ENCODE data around the gene EVC.

Gene EVC

DNA sequence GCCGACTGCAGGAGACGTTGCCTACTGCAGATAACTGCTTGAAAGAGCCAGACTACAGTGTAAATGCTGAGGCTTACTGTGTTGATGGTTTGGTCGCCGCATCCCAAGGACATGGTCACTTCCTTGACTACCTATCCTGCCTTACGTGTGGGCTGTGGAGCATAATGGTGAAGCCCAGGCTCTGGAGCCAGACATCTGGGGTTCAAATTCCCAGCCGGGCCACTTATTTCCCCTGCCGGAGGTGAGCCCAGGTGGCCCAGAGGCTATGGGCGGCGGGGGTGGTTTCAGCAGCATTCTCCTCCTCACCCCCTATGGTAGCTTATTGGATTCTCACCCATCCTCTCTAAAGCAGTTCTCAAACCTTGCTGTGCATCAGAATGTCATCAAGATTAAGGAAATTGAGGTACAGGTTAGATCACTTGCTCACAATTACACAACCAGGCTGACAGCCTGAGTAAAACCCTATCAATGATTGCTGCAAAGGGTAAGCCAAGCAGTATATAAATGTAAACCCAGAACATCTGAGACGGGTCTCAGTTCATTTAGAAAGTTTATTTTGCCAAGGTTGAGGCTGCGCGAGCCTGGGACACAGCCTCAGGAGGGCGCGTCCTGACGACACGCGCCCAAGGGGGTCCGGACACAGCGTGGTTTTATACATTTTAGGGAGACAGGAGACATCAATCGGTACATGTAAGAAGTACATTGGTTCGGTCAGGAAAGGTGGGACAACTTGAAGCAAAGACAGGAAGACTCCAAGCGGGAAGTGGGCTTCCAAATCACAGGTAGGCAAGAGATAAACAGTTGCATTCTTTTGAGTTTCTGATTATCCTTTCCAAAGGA is 48.5 kb downstream of the EVC start:
- H3K4me1 ChIP-seq (ENCODE audit: insufficient read depth, low read length) = peaks cover 5% of the 10 kb centered on the region; the same call in 1 of the 2 replicates
- no peaks in the 10 kb centered on the region for H3K9me3 ChIP-seq (ENCODE audit: control insufficient read depth, insufficient read depth, low read length)
- H3K9ac ChIP-seq (ENCODE audit: low read depth, low read length) = no peak overlapping the region
- H3K36me3 ChIP-seq (ENCODE audit: insufficient read depth, low read length) = no peaks in the 10 kb centered on the region; the same call in 1 of the 2 replicates

DNA sequence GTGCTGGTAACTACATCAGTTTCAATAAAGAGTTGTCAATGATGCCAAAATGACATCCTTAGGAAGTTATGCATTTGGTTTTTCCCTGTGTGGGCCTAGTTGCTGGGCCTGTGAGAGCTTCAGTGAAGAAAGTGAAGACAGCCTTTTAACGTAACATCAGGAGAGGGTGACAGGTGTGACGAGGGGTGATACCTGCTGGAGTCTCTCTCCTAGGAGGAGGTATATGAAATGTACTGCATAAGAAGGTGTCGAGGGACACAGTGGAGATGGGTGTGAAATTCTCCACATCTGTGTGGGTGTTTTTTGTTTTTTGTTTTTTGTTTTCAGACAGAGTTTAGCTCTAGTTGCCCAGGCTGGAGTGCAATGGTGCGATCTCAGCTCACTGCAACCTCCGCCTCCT is 49.2 kb downstream of the EVC start:
- Histone ChIP-seq H3K4me1 (ENCODE audit: insufficient read depth, low read length) (peaks cover 5% of the 10 kb centered on the region; the same call in 1 of the 2 replicates), H3K9me3 (ENCODE audit: control insufficient read depth, insufficient read depth, low read length) (no peaks in the 10 kb centered on the region), H3K9ac (ENCODE audit: low read depth, low read length) (no peak overlapping the region), H3K36me3 (ENCODE audit: insufficient read depth, low read length) (no peaks in the 10 kb centered on the region; the same call in 1 of the 2 replicates)

DNA sequence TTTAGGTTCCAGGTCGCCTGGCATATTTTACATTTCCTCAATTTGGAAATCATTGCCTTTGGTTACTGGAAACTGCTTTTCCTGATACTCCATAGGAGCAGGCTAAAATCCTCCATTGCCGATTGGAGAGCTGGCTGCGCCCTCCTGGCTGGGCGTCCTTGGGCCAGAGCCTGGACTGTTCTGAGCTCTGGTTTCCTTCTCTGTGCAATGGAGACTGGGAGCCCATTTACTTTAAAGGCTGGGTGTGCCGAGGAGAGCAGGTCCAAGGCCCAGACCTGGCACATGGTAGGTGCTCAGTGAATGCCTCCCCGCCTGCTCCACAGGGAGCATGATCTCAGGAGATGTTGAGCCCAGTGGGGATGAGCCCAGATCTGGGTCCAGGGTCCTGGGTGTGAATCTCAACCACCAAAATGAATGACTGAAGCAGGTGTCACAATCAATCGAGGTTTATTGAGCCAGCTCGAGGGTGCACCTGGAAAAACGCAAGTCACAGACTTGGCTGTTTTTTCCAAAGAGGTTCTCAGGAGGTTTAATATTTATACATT is 50.0 kb downstream of the EVC start:
- Histone ChIP-seq H3K9me3 (ENCODE audit: control insufficient read depth, insufficient read depth, low read length) (no peaks in the 10 kb centered on the region), H3K4me1 (ENCODE audit: insufficient read depth, low read length) (peaks cover 5% of the 10 kb centered on the region; the same call in 1 of the 2 replicates), H3K36me3 (ENCODE audit: insufficient read depth, low read length) (no peaks in the 10 kb centered on the region; the same call in 1 of the 2 replicates), H3K9ac (ENCODE audit: low read depth, low read length) (no peak overlapping the region)

DNA sequence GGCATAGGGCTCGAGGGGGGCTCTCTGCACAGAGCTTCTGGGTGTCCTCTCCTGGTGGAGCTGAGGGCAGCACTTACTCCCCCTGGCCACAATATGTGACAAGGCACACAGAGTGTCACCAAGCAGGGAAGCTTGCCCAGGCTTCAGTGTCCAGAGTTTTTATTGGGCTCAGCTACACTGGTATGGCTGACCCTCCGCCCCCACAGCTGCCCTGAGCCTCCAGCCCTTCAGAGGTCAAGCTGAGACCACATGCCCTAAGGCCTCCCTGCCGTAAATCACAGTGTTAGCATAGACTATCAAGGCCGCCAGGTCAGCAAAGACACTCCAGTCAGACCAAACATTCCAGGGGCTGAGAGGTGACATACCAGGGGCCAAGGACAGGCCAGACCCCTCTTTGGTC is 59.0 kb downstream of the EVC start:
- Histone ChIP-seq H3K9ac (ENCODE audit: low read depth, low read length) (no peak overlapping the region), H3K9me3 (ENCODE audit: control insufficient read depth, insufficient read depth, low read length) (peaks cover 3% of the 10 kb centered on the region; the same call in 1 of the 2 replicates), H3K36me3 (ENCODE audit: insufficient read depth, low read length) (no peaks in the 10 kb centered on the region; the same call in 1 of the 2 replicates), H3K4me1 (ENCODE audit: insufficient read depth, low read length) (no peaks in the 10 kb centered on the region)

DNA sequence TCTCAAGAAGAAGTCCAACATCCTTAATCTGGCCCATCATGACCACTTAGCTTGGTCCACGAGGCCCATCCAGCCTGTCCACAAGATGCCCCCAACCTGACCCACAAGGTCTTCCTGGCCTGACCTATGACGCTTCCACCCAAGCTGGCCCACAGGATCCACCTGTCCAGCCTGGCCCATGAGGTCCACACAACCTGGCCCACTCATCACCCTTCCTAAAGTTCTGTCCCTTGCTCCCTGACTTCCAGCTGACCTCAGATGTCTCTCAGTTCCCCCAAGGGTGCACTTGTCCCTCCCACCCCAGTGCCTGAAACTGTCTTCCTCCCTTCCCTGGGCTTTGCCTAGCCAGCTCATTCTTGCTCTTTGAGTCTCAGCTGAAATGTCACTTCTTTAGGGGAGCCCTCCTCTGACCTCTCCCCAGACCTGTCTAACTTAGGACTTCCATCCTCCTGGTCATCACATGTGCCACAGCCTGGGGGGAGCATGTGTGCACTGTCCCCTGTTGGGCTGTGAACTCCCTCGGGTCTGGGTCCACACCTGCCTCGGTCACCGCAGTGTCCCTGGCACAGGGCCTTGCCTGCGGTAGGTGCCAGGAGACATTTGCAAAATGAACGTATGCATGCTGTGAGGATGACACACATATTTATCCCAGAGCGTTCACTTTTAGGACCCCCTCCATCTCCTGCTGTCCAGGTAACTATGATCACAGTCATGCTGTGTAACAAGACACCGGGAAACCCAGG is 61.7 kb downstream of the EVC start:
- Histone ChIP-seq H3K4me1 (ENCODE audit: insufficient read depth, low read length) (no peaks in the 10 kb centered on the region), H3K9ac (ENCODE audit: low read depth, low read length) (no peak overlapping the region), H3K36me3 (ENCODE audit: insufficient read depth, low read length) (no peaks in the 10 kb centered on the region; the same call in 1 of the 2 replicates), H3K9me3 (ENCODE audit: control insufficient read depth, insufficient read depth, low read length) (peaks cover 17% of the 10 kb centered on the region)

DNA sequence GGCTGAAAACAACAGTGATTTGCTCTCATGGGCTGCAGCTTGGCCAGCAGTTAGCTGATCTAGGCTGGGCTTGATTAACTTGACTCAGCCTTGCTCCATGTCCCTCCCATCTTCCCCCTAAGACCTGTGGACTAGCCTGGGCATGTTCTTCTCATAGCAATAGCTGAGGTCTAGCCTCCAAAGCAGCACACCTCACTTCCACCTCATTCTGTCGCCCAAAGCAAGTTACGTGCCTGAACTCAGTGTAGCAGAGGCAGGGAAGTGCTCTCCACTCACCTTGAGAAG is 62.2 kb downstream of the EVC start:
- no peaks in the 10 kb centered on the region; the same call in 1 of the 2 replicates for H3K36me3 ChIP-seq (ENCODE audit: insufficient read depth, low read length)
- peaks cover 17% of the 10 kb centered on the region for H3K9me3 ChIP-seq (ENCODE audit: control insufficient read depth, insufficient read depth, low read length)
- H3K4me1 ChIP-seq (ENCODE audit: insufficient read depth, low read length) = no peaks in the 10 kb centered on the region
- no peak overlapping the region for H3K9ac ChIP-seq (ENCODE audit: low read depth, low read length)

DNA sequence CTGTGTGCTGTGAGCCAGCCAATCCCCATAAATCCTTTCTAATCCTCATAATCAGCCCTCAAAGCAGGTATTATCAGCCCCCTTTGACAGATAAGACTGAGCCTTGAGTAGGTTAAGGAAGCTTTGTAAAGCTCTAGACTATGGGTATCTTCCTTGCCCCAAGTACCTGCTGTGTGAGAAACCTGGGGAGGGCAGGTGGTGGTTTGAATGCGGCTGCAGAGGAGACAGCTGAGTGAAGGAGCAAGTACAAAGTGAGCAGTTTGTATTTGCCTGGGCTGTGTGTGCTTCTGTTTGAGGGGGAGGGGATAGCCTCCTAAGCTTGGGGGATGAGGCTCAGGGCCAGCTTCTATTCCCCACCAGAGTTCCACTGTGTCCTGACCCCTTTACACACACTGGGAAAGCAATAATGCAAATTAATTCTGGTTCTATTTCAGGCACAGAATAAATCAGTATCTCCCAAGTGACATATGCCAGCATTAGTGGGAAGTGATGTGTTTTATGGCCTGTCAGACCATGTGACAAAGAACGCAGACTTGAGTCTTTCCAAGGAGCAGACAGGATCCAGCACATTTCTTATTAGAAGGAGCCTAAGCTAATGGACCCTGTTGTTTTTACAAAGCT is 63.5 kb downstream of the EVC start:
- H3K36me3 ChIP-seq (ENCODE audit: insufficient read depth, low read length) = no peaks in the 10 kb centered on the region
- H3K4me1 ChIP-seq (ENCODE audit: insufficient read depth, low read length) = no peaks in the 10 kb centered on the region
- no peak overlapping the region for H3K9ac ChIP-seq (ENCODE audit: low read depth, low read length)
- H3K9me3 ChIP-seq (ENCODE audit: control insufficient read depth, insufficient read depth, low read length) = peaks cover 17% of the 10 kb centered on the region

DNA sequence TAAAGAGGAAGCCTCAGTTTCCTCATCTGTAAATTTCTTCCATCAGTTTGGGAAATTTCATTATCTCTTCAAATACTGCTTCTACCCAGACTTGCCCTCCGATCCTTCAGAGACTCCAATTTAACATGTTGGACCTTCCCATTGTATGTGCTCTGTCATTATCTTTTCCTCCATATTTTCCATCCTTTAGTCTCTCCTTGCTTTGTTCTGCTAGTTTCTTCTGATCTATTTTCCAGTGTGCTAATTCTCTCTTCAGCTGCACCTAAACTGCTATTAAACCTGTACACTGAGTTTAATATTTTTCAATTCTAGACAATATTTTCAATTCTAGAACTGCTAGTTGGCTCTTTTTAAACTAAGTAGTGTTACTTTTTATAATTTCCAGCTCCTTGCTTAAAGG is 65.5 kb downstream of the EVC start:
- Histone ChIP-seq H3K9me3 (ENCODE audit: control insufficient read depth, insufficient read depth, low read length) (peaks cover 14% of the 10 kb centered on the region), H3K4me1 (ENCODE audit: insufficient read depth, low read length) (no peaks in the 10 kb centered on the region), H3K9ac (ENCODE audit: low read depth, low read length) (no peak overlapping the region), H3K36me3 (ENCODE audit: insufficient read depth, low read length) (no peaks in the 10 kb centered on the region)

DNA sequence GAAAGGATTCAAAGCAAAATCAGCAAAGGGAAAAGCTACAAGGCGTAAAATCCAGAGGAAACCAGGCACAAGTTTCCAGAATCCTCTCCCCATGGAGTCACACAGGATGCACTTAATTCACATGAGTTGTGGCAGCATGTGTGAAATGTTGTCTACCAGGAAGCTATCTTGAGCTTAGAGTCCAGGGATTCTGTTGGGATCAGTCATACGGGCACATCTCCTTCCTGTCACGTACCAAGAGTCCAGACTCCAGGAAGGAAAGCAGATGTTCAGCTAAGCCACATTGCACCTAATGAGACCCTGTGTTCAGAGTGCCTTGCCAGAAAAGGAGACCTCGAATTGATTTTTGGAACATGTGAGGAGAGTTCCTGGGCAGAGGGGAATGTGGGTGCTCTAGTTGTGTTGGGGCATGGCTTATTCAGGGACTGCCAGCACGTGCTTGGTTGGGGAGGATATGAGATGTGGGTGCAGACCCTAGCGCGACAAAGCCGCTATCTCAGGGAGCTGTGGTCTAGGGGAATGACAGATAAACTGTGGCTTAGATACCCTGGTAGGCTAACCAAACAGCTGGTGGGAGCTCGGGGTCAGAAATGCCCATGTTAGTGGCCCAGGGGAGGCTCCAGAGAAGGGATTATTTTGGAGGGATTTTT is 70.0 kb downstream of the EVC start:
- Histone ChIP-seq H3K4me1 (ENCODE audit: insufficient read depth, low read length) (no peaks in the 10 kb centered on the region), H3K9me3 (ENCODE audit: control insufficient read depth, insufficient read depth, low read length) (peaks cover 10% of the 10 kb centered on the region), H3K9ac (ENCODE audit: low read depth, low read length) (no peak overlapping the region), H3K36me3 (ENCODE audit: insufficient read depth, low read length) (no peaks in the 10 kb centered on the region)

DNA sequence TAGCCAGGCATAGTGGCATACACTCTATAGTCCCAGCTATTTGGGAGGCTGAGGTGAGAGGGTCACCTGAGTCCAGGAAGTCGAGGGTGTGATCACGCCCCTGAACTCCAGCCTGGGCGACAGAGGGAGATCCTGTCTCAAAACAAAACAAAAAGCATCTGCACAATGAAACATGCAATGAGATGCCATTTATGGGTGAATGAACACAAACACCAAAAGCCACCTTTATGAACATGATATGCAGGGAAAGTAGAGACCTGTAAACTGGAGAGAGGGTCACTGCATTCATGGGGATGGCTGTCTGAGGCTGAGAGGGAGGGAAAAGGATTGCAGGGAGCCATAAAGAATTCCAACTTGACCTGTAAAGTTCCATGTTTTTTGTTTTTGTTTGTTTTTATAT is 70.7 kb downstream of the EVC start:
- Histone ChIP-seq H3K9ac (ENCODE audit: low read depth, low read length) (no peak overlapping the region), H3K36me3 (ENCODE audit: insufficient read depth, low read length) (no peaks in the 10 kb centered on the region), H3K4me1 (ENCODE audit: insufficient read depth, low read length) (no peaks in the 10 kb centered on the region), H3K9me3 (ENCODE audit: control insufficient read depth, insufficient read depth, low read length) (peaks cover 5% of the 10 kb centered on the region)

DNA sequence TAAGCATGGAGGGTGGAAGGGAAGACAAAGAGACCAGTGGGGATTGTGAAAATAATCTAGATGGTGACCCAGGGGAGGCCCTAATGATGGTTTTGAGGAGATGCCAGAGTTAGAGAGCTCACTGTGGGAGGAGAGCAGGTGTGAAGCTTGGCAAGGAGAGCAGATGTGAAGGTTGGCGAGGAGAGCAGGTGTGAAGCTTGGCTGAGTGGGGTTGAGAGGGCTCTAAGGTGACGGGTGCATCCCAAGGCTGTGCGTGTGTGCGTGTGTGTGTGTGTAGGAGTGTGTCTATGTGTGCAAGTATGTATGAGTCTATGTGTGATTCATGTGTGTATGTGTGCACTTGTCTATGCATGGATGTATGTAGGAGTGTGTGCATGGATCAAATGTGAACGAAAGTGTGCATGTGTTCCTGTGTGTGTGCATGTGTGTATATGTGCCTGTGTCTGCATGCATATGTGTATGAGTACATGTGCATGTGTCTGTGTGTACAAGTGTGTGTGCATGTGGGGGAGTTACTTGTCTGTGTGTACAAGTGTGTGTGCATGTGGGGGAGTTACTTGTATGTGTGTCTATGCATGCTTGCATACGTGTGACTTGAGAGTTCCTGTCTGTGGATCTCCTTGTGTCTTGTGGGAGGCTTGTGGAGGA is 72.0 kb downstream of the EVC start:
- H3K9ac ChIP-seq (ENCODE audit: low read depth, low read length) = no peak overlapping the region
- no peaks in the 10 kb centered on the region for H3K9me3 ChIP-seq (ENCODE audit: control insufficient read depth, insufficient read depth, low read length)
- H3K36me3 ChIP-seq (ENCODE audit: insufficient read depth, low read length) = no peaks in the 10 kb centered on the region; the same call in 1 of the 2 replicates
- H3K4me1 ChIP-seq (ENCODE audit: insufficient read depth, low read length) = no peaks in the 10 kb centered on the region

DNA sequence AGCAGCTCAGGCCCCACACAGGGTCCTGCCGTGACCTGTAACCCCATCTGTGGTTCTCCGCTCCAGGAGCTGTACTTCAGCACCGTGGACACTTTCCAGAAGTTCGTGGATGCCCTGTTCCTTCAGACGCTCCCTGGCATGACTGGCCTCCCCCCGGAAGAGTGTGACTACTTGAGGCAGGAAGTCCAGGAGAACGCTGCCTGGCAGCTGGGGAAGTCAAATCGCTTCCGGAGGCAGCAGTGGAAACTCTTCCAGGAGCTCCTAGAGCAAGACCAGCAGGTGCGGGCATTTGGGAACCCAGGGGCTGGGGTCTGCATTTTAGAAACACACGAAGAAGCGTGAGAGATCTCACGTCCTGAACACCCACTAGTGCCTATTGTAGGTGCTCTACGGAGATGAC is 72.5 kb downstream of the EVC start:
- Histone ChIP-seq H3K9me3 (ENCODE audit: control insufficient read depth, insufficient read depth, low read length) (no peaks in the 10 kb centered on the region), H3K36me3 (ENCODE audit: insufficient read depth, low read length) (no peaks in the 10 kb centered on the region; the same call in 1 of the 2 replicates)

DNA sequence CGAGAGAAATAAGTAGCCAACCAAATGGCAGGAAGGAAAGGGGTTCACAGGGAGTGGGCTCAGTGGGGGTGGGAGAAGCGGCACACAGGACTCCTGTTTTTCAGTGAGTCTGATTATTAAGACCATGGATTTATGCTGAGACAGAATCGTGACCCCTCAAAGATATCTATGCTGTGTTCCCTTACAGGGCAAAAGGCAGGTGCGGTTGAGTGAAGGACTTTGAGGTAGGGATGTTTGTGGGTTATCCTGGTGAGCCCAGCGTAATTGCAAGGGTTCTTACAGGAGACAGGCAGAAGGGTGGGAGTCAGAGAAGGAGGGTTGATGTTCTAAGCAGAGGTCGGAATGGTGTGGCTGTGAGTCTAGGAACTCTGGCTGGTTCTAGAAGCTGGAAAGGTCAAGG is 73.0 kb downstream of the EVC start:
- no peaks in the 10 kb centered on the region; the same call in 1 of the 2 replicates for H3K36me3 ChIP-seq (ENCODE audit: insufficient read depth, low read length)
- H3K4me1 ChIP-seq (ENCODE audit: insufficient read depth, low read length) = no peaks in the 10 kb centered on the region
- no peak overlapping the region for H3K9ac ChIP-seq (ENCODE audit: low read depth, low read length)
- no peaks in the 10 kb centered on the region for H3K9me3 ChIP-seq (ENCODE audit: control insufficient read depth, insufficient read depth, low read length)

More for the DNA sequence above, 72.5 kb downstream of the EVC start:
- Histone ChIP-seq H3K4me1 (ENCODE audit: insufficient read depth, low read length) (no peaks in the 10 kb centered on the region), H3K9ac (ENCODE audit: low read depth, low read length) (no peak overlapping the region)
